Large intestine (tissue), 3 donors: ENCODE results near the gene PARN. TPM values are rescaled to one million over a fixed set of nuclear protein-coding genes. Genes with fewer than 3 reads are reported as not detected.

ENCODE experiments used
- DNase-seq, 2 donors: peaks; one replicate each; pipeline versions ENCODE4 v3.0.0 to v3.0.0-alpha.2; 2013
- H3K27ac ChIP-seq: one replicate; pipeline ENCODE4 v1.5.1; 2013; ENCODE audit warnings: low read length
- H3K27me3 ChIP-seq: 2 replicates; pipeline ENCODE4 v1.6.1; 2013; ENCODE audit warnings: low read length; ENCODE audit not compliant: control insufficient read depth, insufficient read depth
- H3K36me3 ChIP-seq: 2 replicates; pipeline ENCODE4 v1.6.1; 2013; ENCODE audit warnings: low read length; ENCODE audit not compliant: control insufficient read depth, insufficient read depth
- H3K4me1 ChIP-seq: one replicate; pipeline ENCODE4 v1.6.1; 2013; ENCODE audit warnings: low read length; ENCODE audit not compliant: control insufficient read depth, insufficient read depth
- H3K4me3 ChIP-seq: one replicate; pipeline ENCODE4 v1.5.1; 2013; ENCODE audit warnings: low read length
- H3K9me3 ChIP-seq: one replicate; pipeline ENCODE4 v1.6.1; 2013; ENCODE audit warnings: mild to moderate bottlenecking, low read depth, low read length, moderate library complexity; ENCODE audit not compliant: control insufficient read depth
- WGBS: methylation state at CpG from one replicate; pipeline ENCODE4 v1.1.5; 2013; ENCODE audit warnings: low lambda C conversion rate; ENCODE audit not compliant: insufficient coverage; 5-methylcytosine and 5-hydroxymethylcytosine counted together
- polyA plus RNA-seq: library from polyadenylated mRNA; unstranded; fragments of 120-200 nt; gene quantifications from one replicate; pipeline ENCODE4 v1.2.1, GENCODE V29; 2013

Gene PARN
- polyA plus RNA-seq, 1 donor = 23.6 TPM

- no peaks in the 10 kb centered on the region for H3K9me3 ChIP-seq
These were observed 137.4 kb downstream of the PARN start for GRCh38 chr16:14492614-14493013.

GRCh38 chr16:14491861-14492529, 138.1 kb downstream of the PARN start:
- DNase-seq = no peak
- no peaks in the 10 kb centered on the region for H3K9me3 ChIP-seq
- no peaks in the 10 kb centered on the region for H3K27me3 ChIP-seq
- H3K4me1 ChIP-seq = no peaks in the 10 kb centered on the region
- no peaks in the 10 kb centered on the region for H3K36me3 ChIP-seq
- WGBS = 100% methylated on average over 1 of the region's 11 CpGs
- H3K27ac ChIP-seq = no peak overlapping the region
- H3K4me3 ChIP-seq = no peak overlapping the region

More at GRCh38 chr16:14492614-14493013, 137.4 kb downstream of the PARN start:
- no peak overlapping the region for H3K27ac ChIP-seq
- WGBS = 83% methylated on average over 1 of the region's 2 CpGs
- H3K27me3 ChIP-seq = no peaks in the 10 kb centered on the region
- DNase-seq = no peak
- no peaks in the 10 kb centered on the region for H3K36me3 ChIP-seq
- no peak overlapping the region for H3K4me3 ChIP-seq
- no peaks in the 10 kb centered on the region for H3K4me1 ChIP-seq

- no peak for DNase-seq
- H3K4me3 ChIP-seq = no peak overlapping the region
- H3K36me3 ChIP-seq = no peaks in the 10 kb centered on the region
- H3K27ac ChIP-seq = no peak overlapping the region
- H3K4me1 ChIP-seq = peaks cover 7% of the 10 kb centered on the region
- no CpG with 5 or more reads among the region's 4 CpGs for WGBS
- no peaks in the 10 kb centered on the region for H3K9me3 ChIP-seq
- no peaks in the 10 kb centered on the region for H3K27me3 ChIP-seq
These were observed 139.8 kb downstream of the PARN start for GRCh38 chr16:14490235-14490634.

- Histone ChIP-seq H3K27ac (no peak overlapping the region), H3K27me3 (no peaks in the 10 kb centered on the region), H3K9me3 (no peaks in the 10 kb centered on the region), H3K4me3 (no peak overlapping the region), H3K36me3 (no peaks in the 10 kb centered on the region), H3K4me1 (peaks cover 7% of the 10 kb centered on the region)
- WGBS = 80% methylated on average over 1 of the region's 4 CpGs
- peak; percentile 12 to 28 for DNase-seq
These were observed 140.6 kb downstream of the PARN start for GRCh38 chr16:14489460-14489859.

GRCh38 chr16:14487579-14487978, 142.5 kb downstream of the PARN start:
- DNase-seq = no peak
- no peak overlapping the region for H3K27ac ChIP-seq
- H3K27me3 ChIP-seq = no peaks in the 10 kb centered on the region
- no peaks in the 10 kb centered on the region for H3K9me3 ChIP-seq
- H3K36me3 ChIP-seq = no peaks in the 10 kb centered on the region
- H3K4me1 ChIP-seq = peaks cover 7% of the 10 kb centered on the region
- no peak overlapping the region for H3K4me3 ChIP-seq
- WGBS = 68% methylated on average over 3 of the region's 3 CpGs

- no peaks in the 10 kb centered on the region for H3K9me3 ChIP-seq
- no peak overlapping the region for H3K4me3 ChIP-seq
- DNase-seq = peak; percentile 79 to 82
- 100% methylated on average over 1 of the region's 20 CpGs for WGBS
- H3K27me3 ChIP-seq = no peaks in the 10 kb centered on the region
- peaks cover 7% of the 10 kb centered on the region for H3K4me1 ChIP-seq
- H3K27ac ChIP-seq = no peak overlapping the region
- H3K36me3 ChIP-seq = peaks cover 8% of the 10 kb centered on the region
These were observed 143.3 kb downstream of the PARN start for GRCh38 chr16:14486520-14487303.

GRCh38 chr16:14485811-14486519, 144.1 kb downstream of the PARN start:
- 33% methylated on average over 1 of the region's 16 CpGs for WGBS
- no peaks in the 10 kb centered on the region for H3K9me3 ChIP-seq
- peaks cover 7% of the 10 kb centered on the region for H3K4me1 ChIP-seq
- H3K4me3 ChIP-seq = no peak overlapping the region
- DNase-seq = no peak
- no peaks in the 10 kb centered on the region for H3K27me3 ChIP-seq
- H3K36me3 ChIP-seq = peaks cover 10% of the 10 kb centered on the region
- no peak overlapping the region for H3K27ac ChIP-seq

- H3K4me1 ChIP-seq = peaks cover 7% of the 10 kb centered on the region
- 100% methylated on average over 1 of the region's 2 CpGs for WGBS
- H3K27me3 ChIP-seq = no peaks in the 10 kb centered on the region
- H3K4me3 ChIP-seq = no peak overlapping the region
- peaks cover 15% of the 10 kb centered on the region for H3K36me3 ChIP-seq
- no peak for DNase-seq
- no peak overlapping the region for H3K27ac ChIP-seq
- no peaks in the 10 kb centered on the region for H3K9me3 ChIP-seq
These were observed 144.9 kb downstream of the PARN start for GRCh38 chr16:14485121-14485551.

- no peak overlapping the region for H3K27ac ChIP-seq
- H3K27me3 ChIP-seq = no peaks in the 10 kb centered on the region
- peaks cover 7% of the 10 kb centered on the region for H3K4me1 ChIP-seq
- H3K4me3 ChIP-seq = no peak overlapping the region
- H3K9me3 ChIP-seq = no peaks in the 10 kb centered on the region
- 100% methylated on average over 1 of the region's 6 CpGs for WGBS
- no peak for DNase-seq
- H3K36me3 ChIP-seq = peaks cover 18% of the 10 kb centered on the region
These were observed 146.2 kb downstream of the PARN start for GRCh38 chr16:14483819-14484385.

- no peak overlapping the region for H3K27ac ChIP-seq
- no peaks in the 10 kb centered on the region for H3K9me3 ChIP-seq
- DNase-seq = no peak
- no peaks in the 10 kb centered on the region for H3K27me3 ChIP-seq
- H3K4me3 ChIP-seq = no peak overlapping the region
- H3K36me3 ChIP-seq = peaks cover 8% of the 10 kb centered on the region
- no CpG with 5 or more reads among the region's 1 CpG for WGBS
- no peaks in the 10 kb centered on the region for H3K4me1 ChIP-seq
These were observed 153.9 kb downstream of the PARN start for GRCh38 chr16:14476183-14476582.
